Left colon (tissue), 2 donors: Measurements from ENCODE around the gene PACS2. TPM values are rescaled to one million over a fixed set of nuclear protein-coding genes. Genes with fewer than 3 reads are reported as not detected.

Experiments used
- ATAC-seq: fragments of 200-7000 bp; cut with Tn5 transposase; one replicate; pipeline ENCODE4 v1.9.1; 2020; ENCODE audit warnings: mild to moderate bottlenecking, moderate library complexity
- DNase-seq, 2 donors: peaks; one replicate each; pipeline ENCODE4 v3.0.0-alpha.2; 2020
- intact Hi-C, 2 donors: fragments of 100-400 bp; cut with DNase I in 1 of 2; cut with micrococcal nuclease in 1 of 2; formaldehyde crosslinking; loops; one replicate each; pipeline versions ENCODE4 v1.11.2 to v1.14.0; 2022; cut with DNase I, micrococcal nuclease
- total RNA-seq, 2 donors: library from RNA; stranded (reverse); fragmentation: NEBNext Ultra II Directional; extraction: Animal tissue kit (Norgen Biotek cat#: 25700); gene quantifications; one replicate each; pipeline ENCODE4 v1.2.1, GENCODE V29; 2021
- donor health status: DM: no; HTN: no; CAD: no.
- donor health status: DM: yes; HTN: yes; CAD: no.

The PACS2 gene
- total RNA-seq, 2 donors from 2014 or later, result 54.8 to 67.5 TPM

GRCh38 chr14:105420101-105420973 lies 105.8 kb downstream of the PACS2 start:
- no peak for DNase-seq
- ATAC-seq, result no peak
- intact Hi-C loops, result no loop called here

- intact Hi-C loops, result no loop called here
- no peak for DNase-seq
- ATAC-seq, result no peak
Observed at GRCh38 chr14:105420974-105421674, 106.6 kb downstream of the PACS2 start.

GRCh38 chr14:105421723-105422615 lies 107.4 kb downstream of the PACS2 start:
- DNase-seq, result no peak
- ATAC-seq, result no peak
- intact Hi-C loops, result no loop called here

GRCh38 chr14:105422695-105423487 lies 108.3 kb downstream of the PACS2 start:
- no peak for DNase-seq
- ATAC-seq, result no peak
- intact Hi-C loops, result no loop called here

GRCh38 chr14:105423488-105424195 lies 109.1 kb downstream of the PACS2 start:
- ATAC-seq (no peak), DNase-seq (no peak)
- intact Hi-C loops, result no loop called here

- DNase-seq (no peak), ATAC-seq (no peak)
- intact Hi-C loops, result no loop called here
Observed at GRCh38 chr14:105424861-105425260, 110.3 kb downstream of the PACS2 start.

GRCh38 chr14:105425823-105426247 lies 111.3 kb downstream of the PACS2 start:
- no peak for ATAC-seq
- intact Hi-C loops, result no loop called here

GRCh38 chr14:105426416-105427130 lies 112.0 kb downstream of the PACS2 start:
- intact Hi-C loops, result no loop called here
- ATAC-seq, result no peak

More at GRCh38 chr14:105425823-105426247, 111.3 kb downstream of the PACS2 start:
- no peak for DNase-seq

GRCh38 chr14:105427412-105427811 lies 112.9 kb downstream of the PACS2 start:
- DNase-seq, result no peak
- ATAC-seq, result no peak
- intact Hi-C loops, result no loop called here

More at GRCh38 chr14:105426416-105427130, 112.0 kb downstream of the PACS2 start:
- no peak for DNase-seq

GRCh38 chr14:105427936-105428485 lies 113.5 kb downstream of the PACS2 start:
- intact Hi-C loops, result no loop called here
- DNase-seq, result no peak
- ATAC-seq, result no peak

- ATAC-seq, result no peak
- DNase-seq, result no peak
- intact Hi-C loops, result no loop called here
Observed at GRCh38 chr14:105430042-105430441, 115.5 kb downstream of the PACS2 start.

GRCh38 chr14:105430565-105430964 lies 116.0 kb downstream of the PACS2 start:
- DNase-seq, result no peak
- no peak for ATAC-seq
- intact Hi-C loops, result no loop called here

GRCh38 chr14:105431256-105431655 lies 116.7 kb downstream of the PACS2 start:
- DNase-seq (no peak), ATAC-seq (no peak)
- intact Hi-C loops, result no loop called here

- intact Hi-C loops, result no loop called here
Observed at GRCh38 chr14:105432657-105433056, 118.1 kb downstream of the PACS2 start.

GRCh38 chr14:105433161-105433605 lies 118.6 kb downstream of the PACS2 start:
- DNase-seq, result no peak
- intact Hi-C loops, result no loop called here
- no peak for ATAC-seq

More at GRCh38 chr14:105432657-105433056, 118.1 kb downstream of the PACS2 start:
- ATAC-seq (no peak), DNase-seq (no peak)

GRCh38 chr14:105436402-105436801 lies 121.9 kb downstream of the PACS2 start:
- no peak for ATAC-seq
- intact Hi-C loops, result no loop called here

More at GRCh38 chr14:105436402-105436801, 121.9 kb downstream of the PACS2 start:
- no peak for DNase-seq
